NK-92 treated with Interleukin-12 subunit alpha and Interleukin-12 subunit beta, amount 100 ng/mL, for 24 hours (cell line): ENCODE measurements around the gene SAMD10.
A peak's percentile ranks its signal among the peaks of the same experiment; 100 is the strongest.

Source experiments
- DNase-seq: peaks from one replicate; lab custom pipeline; 2025; lab: John Stamatoyannopoulos, UW

SAMD10 gene

DNA sequence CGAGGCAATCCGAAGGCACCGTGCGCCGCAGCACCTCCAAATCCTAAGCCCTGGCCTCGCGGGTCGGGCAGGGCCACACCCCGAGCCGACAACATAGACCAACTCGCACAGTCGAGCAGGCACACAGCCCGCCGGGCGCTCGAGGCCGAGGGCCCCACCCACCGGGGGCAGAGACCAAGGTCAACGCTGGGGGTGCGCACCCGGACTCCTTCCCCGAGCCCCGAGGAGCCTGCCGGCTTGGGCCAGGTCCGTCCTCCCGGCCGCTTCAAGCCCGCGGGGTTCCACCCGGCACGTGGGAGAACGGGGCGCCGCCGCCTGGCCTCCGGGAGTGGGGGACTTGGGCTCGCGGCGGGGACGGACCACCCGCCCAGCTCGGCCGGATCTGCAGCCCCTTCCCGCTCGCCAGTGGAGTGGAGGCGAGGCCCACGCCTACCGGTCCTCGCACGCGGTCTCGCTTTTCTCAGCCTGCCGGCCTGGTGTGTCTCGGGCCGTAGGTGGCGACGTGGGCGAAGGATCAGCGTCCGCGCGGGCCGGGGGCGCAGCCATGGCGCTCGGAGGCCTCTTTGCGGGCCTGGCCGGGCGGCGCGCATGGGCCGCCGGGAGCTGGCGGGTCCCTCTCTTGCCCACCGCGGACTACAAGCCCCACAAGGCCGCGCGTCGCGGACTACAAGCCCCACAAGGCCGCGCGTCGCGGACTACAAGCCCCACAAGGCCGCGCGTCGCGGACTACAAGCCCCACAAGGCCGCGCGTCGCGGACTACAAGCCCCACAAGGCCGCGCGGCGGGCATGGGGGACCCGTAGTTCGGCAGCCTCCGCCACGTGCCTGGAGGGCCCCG is 23.4 kb downstream of the SAMD10 start, which contains the start of gene UCKL1:
TSS of gene UCKL1 (minus strand) at position 590 of the 837 bp plus-strand sequence. CDS start at position 546, 44 bp downstream.
- DNase-seq, result peak; percentile 82

- DNase-seq, result no peak
Observed at GRCh38 chr20:63955281-63955826, 24.1 kb downstream of the SAMD10 start.

DNA sequence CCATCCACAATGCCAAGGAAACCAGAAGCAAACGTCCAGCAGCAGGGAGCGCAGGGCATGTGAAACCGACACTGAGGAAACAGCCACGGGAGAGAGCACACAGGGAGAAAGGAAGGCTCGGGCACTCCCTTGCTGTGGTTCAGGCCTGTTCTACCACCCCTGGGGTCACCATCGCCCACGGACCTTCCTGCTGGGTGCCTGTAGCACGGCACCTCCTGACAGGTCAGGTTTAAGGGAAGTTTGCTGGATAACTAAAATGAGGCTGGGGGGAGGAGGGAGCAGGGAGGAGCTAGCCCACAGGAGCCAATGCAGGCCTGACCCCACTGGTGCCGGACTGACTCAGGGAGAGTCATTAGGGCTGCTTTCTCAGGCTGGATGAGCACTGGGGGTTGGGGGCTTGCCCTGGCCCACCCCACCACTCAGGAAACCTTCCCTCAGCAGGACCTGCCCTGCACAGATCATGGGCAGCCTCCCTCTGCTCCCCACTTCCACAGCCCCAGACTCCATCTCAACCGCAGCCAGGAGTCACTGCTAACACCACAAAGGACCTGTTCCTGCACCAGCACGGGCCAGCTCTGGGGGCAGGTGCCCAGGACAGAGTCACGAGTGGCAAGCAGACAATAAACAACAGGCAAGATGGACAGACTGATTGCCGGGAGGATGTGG is 25.5 kb downstream of the SAMD10 start:
- no peak for DNase-seq

DNA sequence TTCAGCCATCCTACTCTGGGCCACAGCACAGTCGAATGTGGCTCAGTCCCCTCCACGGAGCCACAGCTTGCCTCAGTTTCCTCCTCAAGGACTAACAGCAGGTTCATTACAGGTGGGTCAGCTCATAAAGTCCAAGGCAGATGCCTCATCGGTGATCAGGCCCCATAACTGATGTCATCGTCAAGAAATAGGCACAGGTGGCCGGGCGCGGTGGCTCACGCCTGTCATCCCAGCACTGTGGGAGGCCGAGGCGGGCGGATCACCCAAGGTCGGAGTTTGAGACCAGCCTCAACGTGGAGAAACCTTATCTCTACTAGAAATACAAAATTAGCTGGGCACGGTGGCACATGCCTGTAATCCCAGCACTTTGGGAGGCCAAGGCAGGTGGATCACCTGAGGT is 26.7 kb downstream of the SAMD10 start:
- no peak for DNase-seq

GRCh38 chr20:63952210-63952535 is 27.3 kb downstream of the SAMD10 start:
- DNase-seq, result no peak

GRCh38 chr20:63951398-63952209 is 27.8 kb downstream of the SAMD10 start:
- no peak for DNase-seq

DNA sequence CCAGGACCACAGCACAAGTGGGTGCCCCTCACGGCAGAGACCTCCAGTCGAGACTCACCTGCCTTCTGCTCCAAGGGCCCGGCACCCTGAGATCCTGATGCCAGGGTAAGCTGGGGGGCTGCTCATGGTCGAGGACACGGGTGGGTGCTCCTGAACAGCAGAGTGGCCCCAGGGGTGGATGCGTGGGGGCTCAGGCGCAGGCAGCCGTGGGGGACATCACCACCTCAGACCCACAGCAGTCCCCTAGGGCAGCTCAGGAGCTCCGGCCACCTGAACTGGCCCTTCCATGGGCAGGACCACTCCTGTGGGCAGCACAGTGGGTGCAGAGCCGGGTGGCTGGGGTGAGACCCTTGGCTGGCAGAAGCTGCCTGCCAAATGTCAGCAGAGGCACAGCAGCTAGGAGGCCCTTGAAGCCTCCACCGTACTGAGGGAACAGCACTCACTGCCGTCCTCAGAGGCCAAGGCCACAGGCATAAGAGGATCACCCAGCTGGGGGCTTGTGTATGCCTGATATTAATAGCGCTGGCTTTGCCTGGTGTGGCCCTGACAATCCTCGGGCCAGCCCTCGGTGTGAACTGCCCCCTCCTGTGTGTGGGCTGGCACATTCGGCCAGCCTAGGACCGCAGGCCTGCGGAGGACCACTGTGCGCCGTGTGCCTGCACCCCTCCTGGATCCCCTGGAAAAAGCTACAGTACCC is 28.6 kb downstream of the SAMD10 start:
- DNase-seq, result no peak

GRCh38 chr20:63947638-63948456 is 31.6 kb downstream of the SAMD10 start:
- DNase-seq, result no peak

DNA sequence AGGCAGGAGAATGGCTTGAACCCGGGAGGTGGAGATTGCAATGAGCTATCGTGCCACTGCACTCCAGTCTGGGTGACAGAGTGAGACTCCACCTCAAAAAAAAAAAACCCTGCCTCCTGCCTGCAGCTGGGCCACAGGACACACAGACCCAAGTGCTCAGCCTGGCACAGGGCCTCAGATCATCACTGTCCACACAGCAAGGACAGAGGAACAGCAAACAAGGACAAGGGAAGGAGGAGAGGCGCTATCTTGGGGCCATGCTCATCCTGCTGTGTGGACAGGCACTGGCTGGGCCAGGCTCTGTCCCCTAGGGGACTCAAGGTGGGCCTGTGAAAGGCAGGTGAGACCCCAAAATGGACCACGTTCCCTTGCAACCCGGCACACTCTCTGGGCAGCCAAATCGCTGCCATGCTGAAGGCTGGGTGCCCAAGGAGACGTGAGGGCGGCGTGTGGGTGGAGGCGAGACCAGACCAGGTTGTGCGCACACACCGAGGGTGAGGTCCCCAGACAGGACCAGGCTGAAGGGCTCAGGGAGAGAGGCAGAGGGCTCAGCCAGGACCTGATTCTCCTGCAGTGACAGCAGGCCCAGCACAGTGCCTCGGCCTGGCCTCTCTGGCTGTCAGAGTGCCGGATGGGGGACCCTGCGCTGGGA is 32.3 kb downstream of the SAMD10 start:
- DNase-seq, result no peak

- DNase-seq, result no peak
Observed at GRCh38 chr20:63945921-63946920, 33.2 kb downstream of the SAMD10 start.

DNA sequence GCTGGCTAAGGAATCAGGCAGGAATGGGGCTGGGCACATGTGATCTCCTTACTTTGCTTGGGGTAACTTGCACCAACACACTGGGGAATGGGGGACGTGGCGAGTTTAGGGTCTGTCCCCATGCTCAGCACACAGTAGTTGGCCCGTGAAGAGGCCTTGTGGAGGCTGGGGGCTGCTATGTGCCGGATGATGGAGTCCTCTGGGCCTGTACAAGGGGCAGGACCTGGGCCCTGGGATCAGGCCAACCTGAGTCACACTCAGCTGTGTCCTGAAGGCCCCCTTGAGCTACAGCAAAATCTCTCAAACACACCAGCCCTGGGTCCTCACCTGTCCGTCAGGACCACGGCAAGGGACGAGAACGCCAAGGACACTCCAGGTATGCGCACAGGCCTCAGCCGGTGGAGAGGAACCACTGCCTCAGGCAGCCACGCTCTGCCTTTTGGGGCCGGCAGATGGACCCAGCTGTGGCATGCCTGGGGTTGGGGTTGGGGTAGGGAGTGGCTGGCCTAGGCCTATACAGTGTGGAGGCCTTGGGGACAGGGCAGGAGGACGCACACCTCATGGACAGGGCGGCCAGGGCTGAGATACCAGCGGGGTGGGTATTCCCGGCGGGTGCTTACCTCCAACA is 34.3 kb downstream of the SAMD10 start:
- no peak for DNase-seq

DNA sequence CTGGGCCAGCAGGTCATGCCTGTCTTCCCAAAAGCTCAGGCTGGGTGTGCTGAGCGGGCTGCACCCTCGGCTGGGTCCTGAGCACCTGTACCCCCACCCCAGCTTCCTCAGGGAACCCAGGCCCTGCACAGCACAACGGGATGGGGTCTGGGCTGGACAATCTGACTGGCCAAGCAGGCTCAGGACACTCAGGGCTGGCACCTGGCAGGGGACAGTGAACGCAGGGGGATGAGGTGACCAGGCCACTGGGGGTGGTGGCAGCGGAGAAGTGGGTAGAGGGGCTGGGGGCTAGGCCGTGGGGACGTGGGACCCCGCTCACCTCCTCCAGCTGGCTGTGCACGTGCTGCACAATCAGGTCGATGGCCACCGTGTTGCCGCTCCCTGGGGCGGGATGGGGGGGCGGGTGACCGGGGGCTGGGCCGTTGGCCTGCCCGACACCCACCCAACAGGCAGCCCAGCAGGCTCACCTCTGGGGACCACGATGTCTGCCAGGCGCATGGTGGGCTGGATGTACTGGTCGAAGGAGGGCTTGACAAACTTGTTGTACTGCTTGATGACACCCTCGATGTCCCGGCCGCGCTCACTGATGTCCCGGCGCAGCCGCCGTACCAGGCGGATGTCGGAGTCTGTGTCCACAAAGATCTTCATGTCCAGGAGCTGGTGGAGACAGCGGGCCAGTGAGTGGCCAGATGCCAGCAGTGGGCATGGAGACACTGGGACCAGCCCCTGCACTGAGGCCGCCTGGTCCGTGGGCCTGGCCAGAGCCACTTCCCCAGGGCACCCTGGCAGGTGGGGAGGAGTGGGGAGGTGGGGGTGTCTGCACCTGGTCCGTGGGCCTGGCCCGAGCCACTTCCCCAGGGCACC is 35.1 kb downstream of the SAMD10 start:
- DNase-seq, result no peak

DNA sequence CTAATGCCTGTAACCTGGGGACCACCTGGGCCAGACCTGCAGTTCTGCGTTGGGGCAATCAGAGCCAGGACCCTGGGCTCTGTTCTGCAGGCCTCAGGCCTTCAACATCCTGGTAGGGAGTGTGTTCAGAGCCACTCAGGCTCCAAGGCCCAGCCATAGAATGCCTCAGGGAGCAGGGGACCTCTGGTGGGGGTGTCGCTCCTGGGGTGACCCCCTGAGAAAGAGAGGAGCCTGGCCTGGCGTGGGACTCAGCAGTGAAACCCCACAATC is 35.7 kb downstream of the SAMD10 start:
- no peak for DNase-seq

DNA sequence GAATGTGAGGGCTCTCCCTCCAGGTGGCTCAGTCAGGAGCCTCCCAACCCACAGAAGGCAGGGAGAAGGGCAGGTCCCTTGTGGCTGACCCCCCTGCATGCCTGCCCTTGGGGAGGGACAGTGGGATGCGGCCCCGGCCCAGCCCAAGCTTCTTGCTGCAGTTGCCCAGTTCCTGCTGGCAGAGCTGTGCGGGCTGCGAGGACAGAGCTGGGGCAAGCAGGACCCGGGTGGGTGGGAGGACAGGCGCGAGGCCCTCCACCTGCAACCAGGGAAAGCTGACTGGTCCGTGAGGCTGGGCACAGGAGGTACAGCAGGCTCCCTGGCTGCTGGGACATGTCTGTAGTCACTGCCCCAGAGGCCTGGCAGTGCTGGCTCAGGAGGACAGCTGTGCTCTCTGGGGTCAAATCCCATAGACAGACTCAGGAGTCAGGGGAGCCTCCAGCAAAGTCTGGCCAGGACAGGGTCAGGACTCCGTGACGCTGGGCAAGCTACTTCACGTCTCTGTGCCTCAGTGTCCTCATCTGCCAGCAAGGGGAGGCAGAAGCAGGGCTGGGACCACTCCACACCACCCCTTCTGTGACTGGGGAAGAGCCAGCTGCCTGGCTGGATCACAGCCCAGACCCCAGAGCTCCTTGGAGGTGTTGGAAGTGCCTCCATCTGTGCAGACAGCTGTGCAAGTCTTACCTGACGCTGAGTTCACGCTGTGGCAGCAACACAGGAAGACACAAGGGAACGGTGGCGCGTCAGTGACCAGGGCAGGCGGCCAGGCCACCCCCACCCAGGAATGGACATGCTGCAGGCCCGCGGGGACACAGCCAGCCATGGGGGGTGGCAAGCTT is 36.3 kb downstream of the SAMD10 start:
- DNase-seq, result no peak

- no peak for DNase-seq
Observed at GRCh38 chr20:63942250-63942951, 37.0 kb downstream of the SAMD10 start.
